ENCODE results near the gene SCUBE3.

Gene SCUBE3

GRCh38 chr6:35229304-35229703, 15.5 kb downstream of the SCUBE3 start:
- Histone ChIP-seq H3K4me3 (no peak overlapping the region), H3K27ac (no peak overlapping the region), H3K9me3 (ENCODE audit: low read depth, low read length) (no peaks in the 10 kb centered on the region), H3K36me3 (ENCODE audit: insufficient read depth, low read length) (no peaks in the 10 kb centered on the region), H3K9ac (ENCODE audit: insufficient read length) (no peak overlapping the region)
- TF ChIP-seq POLR2AphosphoS5 (IDR thresholded peaks at IDR 0.05; ENCODE audit: borderline replicate concordance, low read depth, low read length) (no peak), FOXP2 (optimal IDR thresholded peaks at IDR 0.05; ENCODE audit: control extremely low read depth, extremely low read length, insufficient read depth) (no peak), EZH2 (IDR thresholded peaks at IDR 0.05) (no peak)
- DNase-seq (ENCODE audit: low read depth, low spot score), result no peak

- Histone ChIP-seq H3K9me3 (ENCODE audit: low read depth, low read length) (no peaks in the 10 kb centered on the region), H3K4me3 (no peak overlapping the region), H3K27ac (no peak overlapping the region), H3K9ac (ENCODE audit: insufficient read length) (no peak overlapping the region), H3K36me3 (ENCODE audit: insufficient read depth, low read length) (no peaks in the 10 kb centered on the region)
- no peak for DNase-seq (ENCODE audit: low read depth, low spot score)
- TF ChIP-seq EZH2 (IDR thresholded peaks at IDR 0.05) (no peak), POLR2AphosphoS5 (IDR thresholded peaks at IDR 0.05; ENCODE audit: borderline replicate concordance, low read depth, low read length) (no peak), FOXP2 (optimal IDR thresholded peaks at IDR 0.05; ENCODE audit: control extremely low read depth, extremely low read length, insufficient read depth) (no peak)
Observed at GRCh38 chr6:35230498-35230897, 16.7 kb downstream of the SCUBE3 start.

- Histone ChIP-seq H3K9ac (ENCODE audit: insufficient read length) (no peak overlapping the region), H3K4me3 (no peak overlapping the region), H3K36me3 (ENCODE audit: insufficient read depth, low read length) (no peaks in the 10 kb centered on the region), H3K27ac (no peak overlapping the region), H3K9me3 (ENCODE audit: low read depth, low read length) (no peaks in the 10 kb centered on the region)
- DNase-seq (ENCODE audit: low read depth, low spot score), result no peak
- TF ChIP-seq FOXP2 (optimal IDR thresholded peaks at IDR 0.05; ENCODE audit: control extremely low read depth, extremely low read length, insufficient read depth), result no peak
- no peak for TF ChIP-seq POLR2AphosphoS5 (IDR thresholded peaks at IDR 0.05; ENCODE audit: borderline replicate concordance, low read depth, low read length)
- no peak for TF ChIP-seq EZH2 (IDR thresholded peaks at IDR 0.05)
Observed at GRCh38 chr6:35230950-35231349, 17.2 kb downstream of the SCUBE3 start.

- TF ChIP-seq FOXP2 (optimal IDR thresholded peaks at IDR 0.05; ENCODE audit: control extremely low read depth, extremely low read length, insufficient read depth) (no peak), POLR2AphosphoS5 (IDR thresholded peaks at IDR 0.05; ENCODE audit: borderline replicate concordance, low read depth, low read length) (no peak), EZH2 (IDR thresholded peaks at IDR 0.05) (no peak)
- Histone ChIP-seq H3K9me3 (ENCODE audit: low read depth, low read length) (no peaks in the 10 kb centered on the region), H3K27ac (no peak overlapping the region), H3K36me3 (ENCODE audit: insufficient read depth, low read length) (no peaks in the 10 kb centered on the region), H3K9ac (ENCODE audit: insufficient read length) (no peak overlapping the region), H3K4me3 (no peak overlapping the region)
- no peak for DNase-seq (ENCODE audit: low read depth, low spot score)
Observed at GRCh38 chr6:35231563-35231962, 17.8 kb downstream of the SCUBE3 start.

GRCh38 chr6:35234901-35235300, 21.1 kb downstream of the SCUBE3 start:
- Histone ChIP-seq H3K9me3 (ENCODE audit: low read depth, low read length) (no peaks in the 10 kb centered on the region), H3K4me3 (no peak overlapping the region), H3K36me3 (ENCODE audit: insufficient read depth, low read length) (no peaks in the 10 kb centered on the region), H3K9ac (ENCODE audit: insufficient read length) (no peak overlapping the region), H3K27ac (no peak overlapping the region)
- TF ChIP-seq FOXP2 (optimal IDR thresholded peaks at IDR 0.05; ENCODE audit: control extremely low read depth, extremely low read length, insufficient read depth) (no peak), POLR2AphosphoS5 (IDR thresholded peaks at IDR 0.05; ENCODE audit: borderline replicate concordance, low read depth, low read length) (no peak), EZH2 (IDR thresholded peaks at IDR 0.05) (no peak)
- no peak for DNase-seq (ENCODE audit: low read depth, low spot score)

- Histone ChIP-seq H3K4me3 (no peak overlapping the region), H3K27ac (no peak overlapping the region), H3K9me3 (ENCODE audit: low read depth, low read length) (no peaks in the 10 kb centered on the region), H3K9ac (ENCODE audit: insufficient read length) (no peak overlapping the region), H3K36me3 (ENCODE audit: insufficient read depth, low read length) (no peaks in the 10 kb centered on the region)
- no peak for DNase-seq (ENCODE audit: low read depth, low spot score)
- no peak for TF ChIP-seq POLR2AphosphoS5 (IDR thresholded peaks at IDR 0.05; ENCODE audit: borderline replicate concordance, low read depth, low read length)
- TF ChIP-seq EZH2 (IDR thresholded peaks at IDR 0.05), result no peak
- TF ChIP-seq FOXP2 (optimal IDR thresholded peaks at IDR 0.05; ENCODE audit: control extremely low read depth, extremely low read length, insufficient read depth), result no peak
Observed at GRCh38 chr6:35236223-35236622, 22.5 kb downstream of the SCUBE3 start.

GRCh38 chr6:35237476-35237875, 23.7 kb downstream of the SCUBE3 start:
- TF ChIP-seq POLR2AphosphoS5 (IDR thresholded peaks at IDR 0.05; ENCODE audit: borderline replicate concordance, low read depth, low read length) (no peak), EZH2 (IDR thresholded peaks at IDR 0.05) (no peak), FOXP2 (optimal IDR thresholded peaks at IDR 0.05; ENCODE audit: control extremely low read depth, extremely low read length, insufficient read depth) (no peak)

GRCh38 chr6:35238843-35239289, 25.1 kb downstream of the SCUBE3 start:
- H3K4me3 ChIP-seq, result no peak overlapping the region
- H3K27ac ChIP-seq, result no peak overlapping the region
- no peak for DNase-seq (ENCODE audit: low read depth, low spot score)
- no peak overlapping the region for H3K9ac ChIP-seq (ENCODE audit: insufficient read length)
- no peaks in the 10 kb centered on the region for H3K36me3 ChIP-seq (ENCODE audit: insufficient read depth, low read length)
- TF ChIP-seq FOXP2 (optimal IDR thresholded peaks at IDR 0.05; ENCODE audit: control extremely low read depth, extremely low read length, insufficient read depth) (no peak), POLR2AphosphoS5 (IDR thresholded peaks at IDR 0.05; ENCODE audit: borderline replicate concordance, low read depth, low read length) (no peak), EZH2 (IDR thresholded peaks at IDR 0.05) (no peak)
- H3K9me3 ChIP-seq (ENCODE audit: low read depth, low read length), result no peaks in the 10 kb centered on the region

More at GRCh38 chr6:35237476-35237875, 23.7 kb downstream of the SCUBE3 start:
- no peak overlapping the region for H3K9ac ChIP-seq (ENCODE audit: insufficient read length)
- H3K36me3 ChIP-seq (ENCODE audit: insufficient read depth, low read length), result no peaks in the 10 kb centered on the region
- H3K4me3 ChIP-seq, result no peak overlapping the region
- no peak for DNase-seq (ENCODE audit: low read depth, low spot score)
- H3K27ac ChIP-seq, result no peak overlapping the region
- no peaks in the 10 kb centered on the region for H3K9me3 ChIP-seq (ENCODE audit: low read depth, low read length)

- Histone ChIP-seq H3K9me3 (ENCODE audit: low read depth, low read length) (no peaks in the 10 kb centered on the region), H3K36me3 (ENCODE audit: insufficient read depth, low read length) (no peaks in the 10 kb centered on the region; the same call in 1 of the 2 replicates), H3K4me3 (no peak overlapping the region), H3K9ac (ENCODE audit: insufficient read length) (no peak overlapping the region), H3K27ac (no peak overlapping the region)
- no peak for DNase-seq (ENCODE audit: low read depth, low spot score)
- no peak for TF ChIP-seq FOXP2 (optimal IDR thresholded peaks at IDR 0.05; ENCODE audit: control extremely low read depth, extremely low read length, insufficient read depth)
- TF ChIP-seq EZH2 (IDR thresholded peaks at IDR 0.05), result no peak
- TF ChIP-seq POLR2AphosphoS5 (IDR thresholded peaks at IDR 0.05; ENCODE audit: borderline replicate concordance, low read depth, low read length), result no peak
Observed at GRCh38 chr6:35239581-35239980, 25.8 kb downstream of the SCUBE3 start.

All from SK-N-MC (cell line).